ENCODE data around the gene CKAP2L.

Gene CKAP2L

GRCh38 chr2:112796486-112796885 is 32.1 kb upstream of the CKAP2L start:
- no peak for DNase-seq (ENCODE audit: extremely low read depth, low read depth)
- no peak for TF ChIP-seq CTCF (IDR thresholded peaks at IDR 0.05; ENCODE audit: low read depth, low read length)

- DNase-seq (ENCODE audit: extremely low read depth, low read depth) = no peak
- TF ChIP-seq CTCF (IDR thresholded peaks at IDR 0.05; ENCODE audit: low read depth, low read length) = no peak
Measured at GRCh38 chr2:112795774-112796173, 31.4 kb upstream of the CKAP2L start.

- no peak for DNase-seq (ENCODE audit: extremely low read depth, low read depth)
- TF ChIP-seq CTCF (IDR thresholded peaks at IDR 0.05; ENCODE audit: low read depth, low read length) = no peak
Measured at GRCh38 chr2:112794841-112795240, 30.4 kb upstream of the CKAP2L start.

GRCh38 chr2:112794131-112794733 is 29.8 kb upstream of the CKAP2L start:
- no peak for TF ChIP-seq CTCF (IDR thresholded peaks at IDR 0.05; ENCODE audit: low read depth, low read length)
- DNase-seq (ENCODE audit: extremely low read depth, low read depth) = peak; percentile 38

GRCh38 chr2:112793449-112793978 is 29.1 kb upstream of the CKAP2L start:
- DNase-seq (ENCODE audit: extremely low read depth, low read depth) = no peak
- no peak for TF ChIP-seq CTCF (IDR thresholded peaks at IDR 0.05; ENCODE audit: low read depth, low read length)

- no peak for TF ChIP-seq CTCF (IDR thresholded peaks at IDR 0.05; ENCODE audit: low read depth, low read length)
- DNase-seq (ENCODE audit: extremely low read depth, low read depth) = no peak
Measured at GRCh38 chr2:112792419-112792818, 28.0 kb upstream of the CKAP2L start.

GRCh38 chr2:112791693-112792230 is 27.4 kb upstream of the CKAP2L start:
- no peak for TF ChIP-seq CTCF (IDR thresholded peaks at IDR 0.05; ENCODE audit: low read depth, low read length)
- no peak for DNase-seq (ENCODE audit: extremely low read depth, low read depth)

All from AG09319 (cell line).